HCT116 (cell line): ENCODE measurements around the gene RFC1. TPM values are rescaled to one million over a fixed set of nuclear protein-coding genes. Genes with fewer than 3 reads are reported as not detected.

Experiments
- ATAC-seq: fragments of 200-7000 bp; cut with Tn5 transposase; 2 replicates; pipeline ENCODE4 v1.9.1; 2020; ENCODE audit warnings: mild to moderate bottlenecking, moderate library complexity
- BruUV-seq: library from RNA; stranded (reverse); fragments of 400-500 nt; replicated peaks from 2 replicates; lab custom pipeline; 2021; lab: Mats Ljungman, UMichigan
- CTCF ChIA-PET: fragments of 300-600 bp; sonication (Branson Sonifier 250); formaldehyde crosslinking; loops from one replicate; lab custom pipeline; 2021; ENCODE audit warnings: antibody characterized with exemption; lab: Charles Lee
- POLR2A ChIA-PET: fragments of 300-600, 350-600 bp; sonication (Branson Sonifier 250); formaldehyde crosslinking; loops from one replicate; lab custom pipeline; 2021; ENCODE audit warnings: antibody characterized with exemption; lab: Charles Lee
- RAD21 ChIA-PET, 2 experiments: fragments of 300-600 bp; sonication (Branson Sonifier 250); formaldehyde crosslinking; loops; one replicate each; lab custom pipeline; 2023; ENCODE audit warnings: low total read pairs in 2 of 2; ENCODE audit not compliant: uncharacterized antibody in 2 of 2, unreplicated experiment in 2 of 2, low non-redundant PET in 1 of 2; lab: Charles Lee
- DNase-seq: peaks from one replicate; pipeline ENCODE4 v3.0.0-alpha.2; 2010; ENCODE audit warnings: low read depth, low spot score
- H2AFZ ChIP-seq: fragments of 200-600 bp; shearing (Covaris generic), sonication (generic); 2 replicates; pipeline ENCODE4 v1.6.1; 2017; ENCODE audit warnings: low read depth, mixed run types, mixed read lengths, antibody characterized with exemption, low read length; ENCODE audit not compliant: poor library complexity, severe bottlenecking
- H3K27ac ChIP-seq: 2 replicates; pipeline ENCODE4 v1.5.1; 2012; ENCODE audit warnings: low read depth, low read length
- H3K27me3 ChIP-seq: fragments of 200-600 bp; sonication (generic); 2 replicates; pipeline ENCODE4 v1.6.1; 2016; ENCODE audit warnings: mixed run types, low read length, mixed read lengths; ENCODE audit not compliant: insufficient read depth
- H3K36me3 ChIP-seq, 2 experiments: fragments of 200-500 bp in 1 of 2; fragments of 200-600 bp in 1 of 2; sonication (Bioruptor generic) in 1 of 2; sonication (generic) in 1 of 2; 2 replicates each; pipeline versions ENCODE4 v1.5.1 to v1.6.1; 2014 to 2016; ENCODE audit warnings: low read length in 2 of 2, inconsistent platforms in 1 of 2, mixed read lengths in 1 of 2, mixed run types in 1 of 2; ENCODE audit not compliant: insufficient read depth in 2 of 2, control insufficient read depth in 1 of 2
- H3K4me1 ChIP-seq, 2 experiments: fragments of 200-600 bp in 1 of 2; sonication (generic) in 1 of 2; 2 replicates each; pipeline versions ENCODE4 v1.5.1 to v1.6.1; 2012 to 2017; ENCODE audit warnings: low read length in 2 of 2, inconsistent platforms in 1 of 2, mild to moderate bottlenecking in 1 of 2, mixed read lengths in 1 of 2, mixed run types in 1 of 2, moderate library complexity in 1 of 2; ENCODE audit not compliant: insufficient read depth in 2 of 2, control insufficient read depth in 1 of 2
- H3K4me2 ChIP-seq: fragments of 200-600 bp; sonication (generic); 2 replicates; pipeline ENCODE4 v1.6.1; 2017; ENCODE audit warnings: mixed run types, low read length, mixed read lengths
- H3K4me3 ChIP-seq, 2 experiments: fragments of 200-600 bp in 1 of 2; sonication (generic) in 1 of 2; replicated peaks in 1 of 2; 2 replicates each; pipeline ENCODE4 v1.5.1; 2011 to 2016; ENCODE audit warnings: low read length in 2 of 2, control low read depth in 1 of 2, low read depth in 1 of 2, mild to moderate bottlenecking in 1 of 2, mixed read lengths in 1 of 2, mixed run types in 1 of 2
- H3K79me2 ChIP-seq: fragments of 200-600 bp; sonication (generic); 2 replicates; pipeline ENCODE4 v1.6.1; 2017; ENCODE audit warnings: mild to moderate bottlenecking, mixed run types, low read length, moderate library complexity, mixed read lengths; ENCODE audit not compliant: insufficient read depth
- H3K9ac ChIP-seq: fragments of 200-600 bp; sonication (generic); 2 replicates; pipeline ENCODE4 v1.6.1; 2016; ENCODE audit warnings: low read length, mixed read lengths
- H3K9me2 ChIP-seq: fragments of 200-600 bp; sonication (generic), shearing (Covaris generic); 2 replicates; pipeline ENCODE4 v1.6.1; 2017; ENCODE audit warnings: mixed run types, mild to moderate bottlenecking, moderate library complexity; ENCODE audit not compliant: insufficient read depth
- H3K9me3 ChIP-seq, 2 experiments: fragments of 200-500 bp in 1 of 2; fragments of 200-600 bp in 1 of 2; sonication (Bioruptor generic) in 1 of 2; sonication (generic) in 1 of 2; 2 replicates each; pipeline ENCODE4 v1.6.1; 2014 to 2017; ENCODE audit warnings: low read length in 2 of 2, mixed read lengths in 2 of 2, inconsistent platforms in 1 of 2, low read depth in 1 of 2, mild to moderate bottlenecking in 1 of 2, mixed run types in 1 of 2, moderate library complexity in 1 of 2; ENCODE audit not compliant: control insufficient read depth in 1 of 2, insufficient read depth in 1 of 2
- H4K20me1 ChIP-seq: fragments of 200-600 bp; sonication (generic), shearing (Covaris generic); 2 replicates; pipeline ENCODE4 v1.6.1; 2017; ENCODE audit warnings: mixed run types, mild to moderate bottlenecking, moderate library complexity; ENCODE audit not compliant: insufficient read depth
- ATF3 ChIP-seq: IDR thresholded peaks from 2 replicates; pipeline ENCODE4 v1.6.1; 2012
- CEBPB ChIP-seq: IDR thresholded peaks from 2 replicates; pipeline ENCODE4 v1.6.1; 2012; ENCODE audit warnings: low read depth
- CTCF ChIP-seq, 3 experiments: fragments of 200-600 bp in 1 of 3; sonication (generic) in 1 of 3; IDR thresholded peaks in 2 of 3; conservative IDR thresholded peaks in 1 of 3; 2 replicates each; pipeline ENCODE4 v1.5.1; 2012 to 2017; ENCODE audit warnings: low read depth in 2 of 3, low read length in 2 of 3, antibody characterized with exemption in 1 of 3, borderline replicate concordance in 1 of 3, control low read depth in 1 of 3, mild to moderate bottlenecking in 1 of 3, mixed read lengths in 1 of 3, mixed run types in 1 of 3, moderate library complexity in 1 of 3; ENCODE audit not compliant: insufficient read depth in 1 of 3
- ELF1 ChIP-seq: IDR thresholded peaks from 2 replicates; pipeline ENCODE4 v1.6.1; 2012; ENCODE audit warnings: low read depth, borderline replicate concordance
- EZH2 ChIP-seq: fragments of 200-600 bp; sonication (generic); IDR thresholded peaks from 2 replicates; pipeline ENCODE4 v1.6.1; 2017; ENCODE audit warnings: antibody characterized with exemption, mixed run types
- FOSL1 ChIP-seq: IDR thresholded peaks from 2 replicates; pipeline ENCODE4 v1.6.1; 2012; ENCODE audit warnings: low read depth
- JUND ChIP-seq: IDR thresholded peaks from 2 replicates; pipeline ENCODE4 v1.6.1; 2012
- MAX ChIP-seq: IDR thresholded peaks from 2 replicates; pipeline ENCODE4 v1.6.1; 2012
- POLR2AphosphoS5 ChIP-seq: IDR thresholded peaks from 2 replicates; pipeline ENCODE4 v1.6.1; 2011; ENCODE audit warnings: mild to moderate bottlenecking, low read depth, low read length, moderate library complexity
- RAD21 ChIP-seq: IDR thresholded peaks from 2 replicates; pipeline ENCODE4 v1.6.1; 2012; ENCODE audit warnings: low read depth, mild to moderate bottlenecking
- SIN3A ChIP-seq: IDR thresholded peaks from 2 replicates; pipeline ENCODE4 v1.6.1; 2012; ENCODE audit warnings: low read depth
- SP1 ChIP-seq: IDR thresholded peaks from 2 replicates; pipeline ENCODE4 v1.6.1; 2012; ENCODE audit warnings: low read depth
- SRF ChIP-seq: IDR thresholded peaks from 2 replicates; pipeline ENCODE4 v1.6.1; 2012; ENCODE audit warnings: low read depth
- TCF7L2 ChIP-seq: IDR thresholded peaks from 2 replicates; pipeline ENCODE4 v1.7.0; 2011; ENCODE audit warnings: borderline replicate concordance, inconsistent platforms; ENCODE audit not compliant: insufficient read depth, insufficient read length; ENCODE audit errors: extremely low read depth
- ZBTB33 ChIP-seq: IDR thresholded peaks from 2 replicates; pipeline ENCODE4 v1.6.1; 2011; ENCODE audit warnings: mild to moderate bottlenecking, low read length, moderate library complexity; ENCODE audit not compliant: insufficient replicate concordance; ENCODE audit errors: extremely low read depth
- ZFX ChIP-seq: fragments of 450-650 bp; IDR thresholded peaks from 2 replicates; pipeline ENCODE4 v1.6.1; 2017
- ZNF274 ChIP-seq: fragments of 200-500 bp; sonication (Bioruptor generic); IDR thresholded peaks from 2 replicates; pipeline ENCODE4 v1.6.1; 2014; ENCODE audit warnings: mild to moderate bottlenecking, low read depth, low read length, inconsistent platforms
- intact Hi-C: fragments of 100-400 bp; cut with micrococcal nuclease; formaldehyde crosslinking; loops from 2 replicates; pipeline ENCODE4 v1.10.0; 2022
- total RNA-seq: library from RNA; stranded (reverse); gene quantifications from one replicate; pipeline ENCODE4 v1.2.1, GENCODE V29; 2021; ENCODE audit not compliant: unreplicated experiment

Gene RFC1
- total RNA-seq, 1 experiment from 2014 or later: 52.3 TPM

- Histone ChIP-seq H3K36me3 (peaks cover 0 to 10% of the 10 kb centered on the region in 2 experiments; a peak in 1 of 4 replicates), H3K4me3 (no peak overlapping the region), H3K9me2 (no peaks in the 10 kb centered on the region), H3K79me2 (peaks cover 84% of the 10 kb centered on the region), H3K27me3 (no peaks in the 10 kb centered on the region), H3K9ac (no peak overlapping the region), H2AFZ (no peak overlapping the region), H3K4me1 (no peaks in the 10 kb centered on the region), H3K4me2 (no peak overlapping the region), H4K20me1 (peaks cover 8% of the 10 kb centered on the region; the same call in 1 of the 2 replicates), H3K9me3 (no peaks in the 10 kb centered on the region), H3K27ac (no peak overlapping the region)
- no TSS peak for BruUV-seq
- POLR2A ChIA-PET: no interaction called here
- ATAC-seq (no peak), DNase-seq (no peak)
- intact Hi-C loops: no loop called here
- CTCF ChIA-PET: no interaction called here
- RAD21 ChIA-PET: no interaction called here
- TF ChIP-seq CTCF (IDR thresholded peaks at IDR 0.05 in 2 of 3, conservative IDR thresholded peaks at IDR 0.05 in 1 of 3; ENCODE audit: borderline replicate concordance in 1 of 3, insufficient read depth in 1 of 3, low read depth in 2 of 3, low read length in 2 of 3) (no peak), CEBPB (no peak), ATF3 (no peak), ELF1 (no peak), RAD21 (no peak), ZBTB33 (no peak), TCF7L2 (no peak), JUND (no peak), ZFX (no peak), ZNF274 (no peak), FOSL1 (no peak), SIN3A (no peak), POLR2AphosphoS5 (no peak), EZH2 (no peak), MAX (no peak), SRF (no peak), SP1 (no peak)
Observed at GRCh38 chr4:39337841-39338240, 28.3 kb downstream of the RFC1 start.
